HEK293 (cell line): ENCODE measurements around the gene FGD6.

Source experiments
- CTCF ChIA-PET: fragments of 350-600 bp; formaldehyde crosslinking; extraction: SDS; loops from one replicate; lab custom pipeline; 2021; ENCODE audit warnings: antibody characterized with exemption; lab: Yijun Ruan, JAX
- POLR2A ChIA-PET: fragments of 300-600 bp; formaldehyde crosslinking; extraction: SDS; loops from one replicate; lab custom pipeline; 2020; ENCODE audit warnings: antibody characterized with exemption, inconsistent platforms; lab: Yijun Ruan, JAX
- H3K27ac ChIP-seq: fragments of 200-500 bp; sonication (Bioruptor generic); 2 replicates; pipeline ENCODE4 v1.5.1; 2014; ENCODE audit warnings: low read depth, low read length, control low read depth, inconsistent platforms; ENCODE audit errors: extremely low read depth
- H3K36me3 ChIP-seq, 2 experiments: fragments of 200-500 bp in 1 of 2; sonication (Bioruptor generic) in 1 of 2; 1 replicate in 1 of 2; 2 replicates in 1 of 2; pipeline ENCODE4 v1.5.1; 2014 to 2017; ENCODE audit warnings: inconsistent platforms in 2 of 2, low read length in 2 of 2; ENCODE audit not compliant: control insufficient read depth in 2 of 2, insufficient read depth in 1 of 2
- H3K4me1 ChIP-seq: fragments of 200-500 bp; sonication (Bioruptor generic); 2 replicates; pipeline ENCODE4 v1.5.1; 2014; ENCODE audit warnings: mild to moderate bottlenecking, low read length, inconsistent platforms; ENCODE audit not compliant: control insufficient read depth, insufficient read depth
- H3K4me3 ChIP-seq: 2 replicates; pipeline ENCODE4 v1.5.1; 2011; ENCODE audit warnings: low read depth, mild to moderate bottlenecking, control low read depth, low read length, moderate library complexity
- H3K9me3 ChIP-seq: fragments of 200-500 bp; sonication (Bioruptor generic); 2 replicates; pipeline ENCODE4 v1.5.1; 2014; ENCODE audit warnings: low read depth, low read length, inconsistent platforms; ENCODE audit not compliant: control insufficient read depth, insufficient read depth
- BCL11B ChIP-seq: fragments of 450-650 bp; formaldehyde crosslinking; IDR thresholded peaks from 2 replicates; pipeline ENCODE4 v1.5.1; 2016; ENCODE audit warnings: low read depth, missing biosample characterization, missing genetic modification characterization
- HOXC10 ChIP-seq: sonication (generic); formaldehyde crosslinking; IDR thresholded peaks from 2 replicates; pipeline ENCODE4 v1.8.1; 2023; ENCODE audit warnings: mild to moderate bottlenecking, missing genetic modification reagents
- KLF1 ChIP-seq: fragments of 450-650 bp; formaldehyde crosslinking; IDR thresholded peaks from 2 replicates; pipeline ENCODE4 v1.5.1; 2016; ENCODE audit warnings: missing biosample characterization, missing genetic modification characterization
- KLF8 ChIP-seq: fragments of 450-650 bp; formaldehyde crosslinking; IDR thresholded peaks from 2 replicates; pipeline ENCODE4 v1.5.1; 2016; ENCODE audit warnings: missing biosample characterization, missing genetic modification characterization
- PRDM2 ChIP-seq: fragments of 450-650 bp; formaldehyde crosslinking; IDR thresholded peaks from 2 replicates; pipeline ENCODE4 v1.5.1; 2016; ENCODE audit warnings: missing biosample characterization, missing genetic modification characterization, borderline replicate concordance
- SALL2 ChIP-seq: fragments of 450-650 bp; formaldehyde crosslinking; IDR thresholded peaks from 2 replicates; pipeline ENCODE4 v1.5.0; 2017; ENCODE audit warnings: missing biosample characterization, mild to moderate bottlenecking, missing genetic modification characterization, borderline replicate concordance
- ZBTB17 ChIP-seq: fragments of 450-650 bp; formaldehyde crosslinking; IDR thresholded peaks from 2 replicates; pipeline ENCODE4 v1.5.1; 2016; ENCODE audit warnings: missing biosample characterization, missing genetic modification characterization
- ZBTB26 ChIP-seq: fragments of 450-650 bp; formaldehyde crosslinking; optimal IDR thresholded peaks from 2 replicates; pipeline ENCODE3; 2016; ENCODE audit warnings: missing biosample characterization, mild to moderate bottlenecking, missing genetic modification characterization
- ZBTB7A ChIP-seq: fragments of 450-650 bp; formaldehyde crosslinking; IDR thresholded peaks from 2 replicates; pipeline ENCODE4 v1.5.1; 2016; ENCODE audit warnings: low read depth, missing biosample characterization, missing genetic modification characterization
- ZFP3 ChIP-seq: fragments of 450-650 bp; formaldehyde crosslinking; IDR thresholded peaks from 2 replicates; pipeline ENCODE4 v1.5.1; 2016; ENCODE audit warnings: low read depth, missing biosample characterization, missing genetic modification characterization
- ZFP37 ChIP-seq: fragments of 450-650 bp; formaldehyde crosslinking; IDR thresholded peaks from 2 replicates; pipeline ENCODE4 v1.5.1; 2016; ENCODE audit warnings: missing biosample characterization, missing genetic modification characterization
- ZNF114 ChIP-seq: fragments of 450-650 bp; formaldehyde crosslinking; IDR thresholded peaks from 2 replicates; pipeline ENCODE4 v1.5.0; 2017; ENCODE audit warnings: missing biosample characterization, missing genetic modification characterization
- ZNF366 ChIP-seq: fragments of 450-650 bp; formaldehyde crosslinking; conservative IDR thresholded peaks from 2 replicates; pipeline ENCODE4 v1.5.1; 2016; ENCODE audit warnings: missing biosample characterization, missing genetic modification characterization
- ZNF544 ChIP-seq: fragments of 450-650 bp; formaldehyde crosslinking; IDR thresholded peaks from 2 replicates; pipeline ENCODE4 v1.5.0; 2017; ENCODE audit warnings: missing biosample characterization, missing genetic modification characterization
- ZNF548 ChIP-seq: fragments of 450-650 bp; formaldehyde crosslinking; IDR thresholded peaks from 2 replicates; pipeline ENCODE4 v1.5.1; 2016; ENCODE audit warnings: missing biosample characterization, missing genetic modification characterization
- ZNF580 ChIP-seq: fragments of 450-650 bp; formaldehyde crosslinking; IDR thresholded peaks from 2 replicates; pipeline ENCODE4 v1.5.1; 2016; ENCODE audit warnings: missing biosample characterization, missing genetic modification characterization
- ZNF654 ChIP-seq: fragments of 450-650 bp; formaldehyde crosslinking; IDR thresholded peaks from 2 replicates; pipeline ENCODE4 v1.5.1; 2016; ENCODE audit warnings: low read depth, missing biosample characterization, missing genetic modification characterization
- ZNF664 ChIP-seq: fragments of 450-650 bp; formaldehyde crosslinking; IDR thresholded peaks from 2 replicates; pipeline ENCODE4 v1.5.1; 2016; ENCODE audit warnings: missing biosample characterization, missing genetic modification characterization
- ZNF843 ChIP-seq: fragments of 450-650 bp; formaldehyde crosslinking; IDR thresholded peaks from 2 replicates; pipeline ENCODE4 v1.5.1; 2016; ENCODE audit warnings: missing biosample characterization, missing genetic modification characterization
- TF ChIP-seq, protein P1 (sequence below): fragments of 450-650 bp; formaldehyde crosslinking; IDR thresholded peaks from 2 replicates; pipeline ENCODE4 v1.5.1; 2016; ENCODE audit warnings: missing biosample characterization, missing genetic modification characterization
- TF ChIP-seq, protein P2 (sequence below): fragments of 450-650 bp; formaldehyde crosslinking; IDR thresholded peaks from 2 replicates; pipeline ENCODE4 v1.5.1; 2016; ENCODE audit warnings: missing biosample characterization, missing genetic modification characterization

The FGD6 gene

DNA sequence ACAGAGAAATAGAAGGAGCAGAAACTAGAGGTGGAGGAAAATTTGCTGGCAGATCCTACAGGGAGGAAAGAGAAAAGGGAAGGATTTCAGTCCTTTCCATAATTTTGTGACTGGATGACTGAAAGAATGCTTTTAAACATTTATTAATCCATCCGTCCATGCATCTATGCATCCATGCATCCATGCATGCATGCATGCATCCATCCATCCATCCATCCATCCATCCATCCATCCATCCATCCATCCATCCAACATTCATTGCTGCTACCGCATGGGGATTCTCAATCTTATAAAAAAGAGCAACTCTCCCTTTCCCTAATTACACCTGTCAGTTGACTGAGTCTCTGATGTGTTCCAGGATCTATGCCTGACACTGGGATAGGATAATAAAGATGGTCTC lies 88.2 kb downstream of the FGD6 start (continued):
- TF ChIP-seq ZNF366 (peak; percentile 84), ZFP3 (tag by site-specific recombination) (no peak), ZNF548 (tag by site-specific recombination) (no peak), KLF1 (tag by site-specific recombination) (no peak), BCL11B (tag by site-specific recombination) (no peak), ZNF580 (tag by site-specific recombination) (no peak), ZBTB26 (tag by site-specific recombination) (no peak), SALL2 (tag by site-specific recombination) (no peak), ZNF654 (tag by site-specific recombination) (no peak), ZBTB17 (tag by site-specific recombination) (peak; percentile 46)
- TF ChIP-seq, protein P1, sequence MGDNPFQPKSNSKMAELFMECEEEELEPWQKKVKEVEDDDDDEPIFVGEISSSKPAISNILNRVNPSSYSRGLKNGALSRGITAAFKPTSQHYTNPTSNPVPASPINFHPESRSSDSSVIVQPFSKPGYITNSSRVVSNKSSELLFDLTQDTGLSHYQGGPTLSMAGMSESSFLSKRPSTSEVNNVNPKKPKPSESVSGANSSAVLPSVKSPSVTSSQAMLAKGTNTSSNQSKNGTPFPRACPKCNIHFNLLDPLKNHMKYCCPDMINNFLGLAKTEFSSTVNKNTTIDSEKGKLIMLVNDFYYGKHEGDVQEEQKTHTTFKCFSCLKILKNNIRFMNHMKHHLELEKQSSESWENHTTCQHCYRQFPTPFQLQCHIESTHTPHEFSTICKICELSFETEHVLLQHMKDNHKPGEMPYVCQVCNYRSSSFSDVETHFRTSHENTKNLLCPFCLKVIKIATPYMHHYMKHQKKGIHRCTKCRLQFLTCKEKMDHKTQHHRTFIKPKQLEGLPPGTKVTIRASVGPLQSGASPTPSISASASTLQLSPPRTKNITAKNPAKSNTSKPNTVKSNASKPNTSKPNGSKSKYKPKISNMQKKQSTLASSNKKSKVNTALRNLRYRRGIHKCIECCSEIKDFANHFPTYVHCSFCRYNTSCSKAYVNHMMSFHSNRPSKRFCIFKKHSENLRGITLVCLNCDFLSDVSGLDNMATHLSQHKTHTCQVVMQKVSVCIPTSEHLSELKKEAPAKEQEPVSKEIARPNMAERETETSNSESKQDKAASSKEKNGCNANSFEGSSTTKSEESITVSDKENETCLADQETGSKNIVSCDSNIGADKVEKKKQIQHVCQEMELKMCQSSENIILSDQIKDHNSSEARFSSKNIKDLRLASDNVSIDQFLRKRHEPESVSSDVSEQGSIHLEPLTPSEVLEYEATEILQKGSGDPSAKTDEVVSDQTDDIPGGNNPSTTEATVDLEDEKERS, result no peak

DNA sequence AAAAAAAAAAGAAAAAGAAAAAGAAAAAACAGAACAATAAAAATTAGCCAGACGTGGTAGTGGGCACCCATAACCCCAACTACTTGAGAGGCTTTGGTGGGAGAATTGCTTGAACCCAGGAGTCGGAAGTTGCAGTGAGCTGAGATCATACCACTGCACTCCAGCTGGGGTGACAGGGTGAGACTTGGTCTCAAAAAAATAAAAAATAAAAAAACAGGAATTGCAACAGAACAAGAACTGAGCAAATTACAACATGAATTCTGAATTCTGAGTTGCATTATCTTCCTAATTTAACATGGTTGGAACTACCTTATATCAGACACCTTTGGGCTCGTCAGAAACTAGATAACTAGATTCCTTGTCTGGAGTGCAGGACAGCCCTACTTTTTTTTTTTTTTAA lies 90.5 kb downstream of the FGD6 start:
- POLR2A ChIA-PET, result no interaction called here
- Histone ChIP-seq H3K27ac (no peak overlapping the region), H3K4me3 (no peak overlapping the region), H3K36me3 (no peaks in the 10 kb centered on the region), H3K4me1 (peaks cover 7% of the 10 kb centered on the region), H3K9me3 (no peaks in the 10 kb centered on the region)
- TF ChIP-seq HOXC10 (no peak), ZNF664 (no peak), KLF8 (tag by site-specific recombination) (no peak), ZNF114 (tag by site-specific recombination) (no peak), ZNF843 (tag by site-specific recombination) (no peak), PRDM2 (tag by site-specific recombination) (no peak), ZNF544 (tag by site-specific recombination) (no peak), ZFP37 (no peak), ZBTB7A (tag by site-specific recombination) (no peak)
- TF ChIP-seq, protein P2, sequence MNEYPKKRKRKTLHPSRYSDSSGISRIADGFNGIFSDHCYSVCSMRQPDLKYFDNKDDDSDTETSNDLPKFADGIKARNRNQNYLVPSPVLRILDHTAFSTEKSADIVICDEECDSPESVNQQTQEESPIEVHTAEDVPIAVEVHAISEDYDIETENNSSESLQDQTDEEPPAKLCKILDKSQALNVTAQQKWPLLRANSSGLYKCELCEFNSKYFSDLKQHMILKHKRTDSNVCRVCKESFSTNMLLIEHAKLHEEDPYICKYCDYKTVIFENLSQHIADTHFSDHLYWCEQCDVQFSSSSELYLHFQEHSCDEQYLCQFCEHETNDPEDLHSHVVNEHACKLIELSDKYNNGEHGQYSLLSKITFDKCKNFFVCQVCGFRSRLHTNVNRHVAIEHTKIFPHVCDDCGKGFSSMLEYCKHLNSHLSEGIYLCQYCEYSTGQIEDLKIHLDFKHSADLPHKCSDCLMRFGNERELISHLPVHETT (tag by site-specific recombination), result no peak
- CTCF ChIA-PET, result no interaction called here
